HCT116 (cell line): ENCODE measurements around the gene RFTN1. TPM values are rescaled to one million over a fixed set of nuclear protein-coding genes. Genes with fewer than 3 reads are reported as not detected.

Experiments
- ATAC-seq: fragments of 200-7000 bp; cut with Tn5 transposase; 2 replicates; pipeline ENCODE4 v1.9.1; 2020; ENCODE audit warnings: mild to moderate bottlenecking, moderate library complexity
- BruUV-seq: library from RNA; stranded (reverse); fragments of 400-500 nt; replicated peaks from 2 replicates; lab custom pipeline; 2021; lab: Mats Ljungman, UMichigan
- CTCF ChIA-PET: fragments of 300-600 bp; sonication (Branson Sonifier 250); formaldehyde crosslinking; loops from one replicate; lab custom pipeline; 2021; ENCODE audit warnings: antibody characterized with exemption; lab: Charles Lee
- POLR2A ChIA-PET: fragments of 300-600, 350-600 bp; sonication (Branson Sonifier 250); formaldehyde crosslinking; loops from one replicate; lab custom pipeline; 2021; ENCODE audit warnings: antibody characterized with exemption; lab: Charles Lee
- RAD21 ChIA-PET, 2 experiments: fragments of 300-600 bp; sonication (Branson Sonifier 250); formaldehyde crosslinking; loops; one replicate each; lab custom pipeline; 2023; ENCODE audit warnings: low total read pairs in 2 of 2; ENCODE audit not compliant: uncharacterized antibody in 2 of 2, unreplicated experiment in 2 of 2, low non-redundant PET in 1 of 2; lab: Charles Lee
- DNase-seq: peaks from one replicate; pipeline ENCODE4 v3.0.0-alpha.2; 2010; ENCODE audit warnings: low read depth, low spot score
- H2AFZ ChIP-seq: fragments of 200-600 bp; shearing (Covaris generic), sonication (generic); 2 replicates; pipeline ENCODE4 v1.6.1; 2017; ENCODE audit warnings: low read depth, mixed run types, mixed read lengths, antibody characterized with exemption, low read length; ENCODE audit not compliant: poor library complexity, severe bottlenecking
- H3K27ac ChIP-seq: 2 replicates; pipeline ENCODE4 v1.5.1; 2012; ENCODE audit warnings: low read depth, low read length
- H3K27me3 ChIP-seq: fragments of 200-600 bp; sonication (generic); 2 replicates; pipeline ENCODE4 v1.6.1; 2016; ENCODE audit warnings: mixed run types, low read length, mixed read lengths; ENCODE audit not compliant: insufficient read depth
- H3K36me3 ChIP-seq, 2 experiments: fragments of 200-500 bp in 1 of 2; fragments of 200-600 bp in 1 of 2; sonication (Bioruptor generic) in 1 of 2; sonication (generic) in 1 of 2; 2 replicates each; pipeline versions ENCODE4 v1.5.1 to v1.6.1; 2014 to 2016; ENCODE audit warnings: low read length in 2 of 2, inconsistent platforms in 1 of 2, mixed read lengths in 1 of 2, mixed run types in 1 of 2; ENCODE audit not compliant: insufficient read depth in 2 of 2, control insufficient read depth in 1 of 2
- H3K4me1 ChIP-seq, 2 experiments: fragments of 200-600 bp in 1 of 2; sonication (generic) in 1 of 2; 2 replicates each; pipeline versions ENCODE4 v1.5.1 to v1.6.1; 2012 to 2017; ENCODE audit warnings: low read length in 2 of 2, inconsistent platforms in 1 of 2, mild to moderate bottlenecking in 1 of 2, mixed read lengths in 1 of 2, mixed run types in 1 of 2, moderate library complexity in 1 of 2; ENCODE audit not compliant: insufficient read depth in 2 of 2, control insufficient read depth in 1 of 2
- H3K4me2 ChIP-seq: fragments of 200-600 bp; sonication (generic); 2 replicates; pipeline ENCODE4 v1.6.1; 2017; ENCODE audit warnings: mixed run types, low read length, mixed read lengths
- H3K4me3 ChIP-seq, 2 experiments: fragments of 200-600 bp in 1 of 2; sonication (generic) in 1 of 2; replicated peaks in 1 of 2; 2 replicates each; pipeline ENCODE4 v1.5.1; 2011 to 2016; ENCODE audit warnings: low read length in 2 of 2, control low read depth in 1 of 2, low read depth in 1 of 2, mild to moderate bottlenecking in 1 of 2, mixed read lengths in 1 of 2, mixed run types in 1 of 2
- H3K79me2 ChIP-seq: fragments of 200-600 bp; sonication (generic); 2 replicates; pipeline ENCODE4 v1.6.1; 2017; ENCODE audit warnings: mild to moderate bottlenecking, mixed run types, low read length, moderate library complexity, mixed read lengths; ENCODE audit not compliant: insufficient read depth
- H3K9ac ChIP-seq: fragments of 200-600 bp; sonication (generic); 2 replicates; pipeline ENCODE4 v1.6.1; 2016; ENCODE audit warnings: low read length, mixed read lengths
- H3K9me2 ChIP-seq: fragments of 200-600 bp; sonication (generic), shearing (Covaris generic); 2 replicates; pipeline ENCODE4 v1.6.1; 2017; ENCODE audit warnings: mixed run types, mild to moderate bottlenecking, moderate library complexity; ENCODE audit not compliant: insufficient read depth
- H3K9me3 ChIP-seq, 2 experiments: fragments of 200-500 bp in 1 of 2; fragments of 200-600 bp in 1 of 2; sonication (Bioruptor generic) in 1 of 2; sonication (generic) in 1 of 2; 2 replicates each; pipeline ENCODE4 v1.6.1; 2014 to 2017; ENCODE audit warnings: low read length in 2 of 2, mixed read lengths in 2 of 2, inconsistent platforms in 1 of 2, low read depth in 1 of 2, mild to moderate bottlenecking in 1 of 2, mixed run types in 1 of 2, moderate library complexity in 1 of 2; ENCODE audit not compliant: control insufficient read depth in 1 of 2, insufficient read depth in 1 of 2
- H4K20me1 ChIP-seq: fragments of 200-600 bp; sonication (generic), shearing (Covaris generic); 2 replicates; pipeline ENCODE4 v1.6.1; 2017; ENCODE audit warnings: mixed run types, mild to moderate bottlenecking, moderate library complexity; ENCODE audit not compliant: insufficient read depth
- EZH2phosphoT487 ChIP-seq: fragments of 200-600 bp; IDR thresholded peaks from 2 replicates; pipeline ENCODE4 v1.6.1; 2018; ENCODE audit warnings: antibody characterized with exemption, borderline replicate concordance
- FOSL1 ChIP-seq: IDR thresholded peaks from 2 replicates; pipeline ENCODE4 v1.6.1; 2012; ENCODE audit warnings: low read depth
- POLR2AphosphoS5 ChIP-seq: IDR thresholded peaks from 2 replicates; pipeline ENCODE4 v1.6.1; 2011; ENCODE audit warnings: mild to moderate bottlenecking, low read depth, low read length, moderate library complexity
- SRF ChIP-seq: IDR thresholded peaks from 2 replicates; pipeline ENCODE4 v1.6.1; 2012; ENCODE audit warnings: low read depth
- TCF7L2 ChIP-seq: IDR thresholded peaks from 2 replicates; pipeline ENCODE4 v1.7.0; 2011; ENCODE audit warnings: borderline replicate concordance, inconsistent platforms; ENCODE audit not compliant: insufficient read depth, insufficient read length; ENCODE audit errors: extremely low read depth
- intact Hi-C: fragments of 100-400 bp; cut with micrococcal nuclease; formaldehyde crosslinking; loops from 2 replicates; pipeline ENCODE4 v1.10.0; 2022
- total RNA-seq: library from RNA; stranded (reverse); gene quantifications from one replicate; pipeline ENCODE4 v1.2.1, GENCODE V29; 2021; ENCODE audit not compliant: unreplicated experiment
- TF ChIP-seq, protein P1 (sequence below): IDR thresholded peaks from 2 replicates; pipeline ENCODE4 v1.6.1; 2012
- TF ChIP-seq, protein P2 (sequence below): IDR thresholded peaks from 2 replicates; pipeline ENCODE4 v1.6.1; 2012

The RFTN1 gene
- total RNA-seq, 1 experiment from 2014 or later: 3.9 TPM

DNA sequence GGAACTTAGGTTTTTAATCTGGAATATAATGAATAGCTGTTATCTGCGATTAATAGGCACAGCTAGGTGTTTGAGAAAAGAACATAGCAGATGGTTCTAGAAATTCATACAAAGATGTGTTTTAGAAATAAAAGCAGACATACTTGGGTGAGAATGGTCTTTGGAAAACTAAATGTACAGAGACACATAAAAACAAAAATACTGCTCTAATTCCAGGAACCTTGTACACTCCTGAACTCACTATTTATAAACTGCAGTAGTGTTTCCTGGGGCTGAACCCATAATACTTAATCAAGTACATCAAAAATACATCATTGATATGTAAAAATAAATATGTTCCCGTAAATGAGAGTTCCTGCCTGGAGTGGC lies 143.0 kb downstream of the RFTN1 start (continued):
- TF ChIP-seq, protein P1, sequence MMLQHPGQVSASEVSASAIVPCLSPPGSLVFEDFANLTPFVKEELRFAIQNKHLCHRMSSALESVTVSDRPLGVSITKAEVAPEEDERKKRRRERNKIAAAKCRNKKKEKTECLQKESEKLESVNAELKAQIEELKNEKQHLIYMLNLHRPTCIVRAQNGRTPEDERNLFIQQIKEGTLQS: no peak
- no peak for TF ChIP-seq TCF7L2
- no peak for TF ChIP-seq FOSL1
- TF ChIP-seq EZH2phosphoT487: no peak
- no peak for TF ChIP-seq SRF

DNA sequence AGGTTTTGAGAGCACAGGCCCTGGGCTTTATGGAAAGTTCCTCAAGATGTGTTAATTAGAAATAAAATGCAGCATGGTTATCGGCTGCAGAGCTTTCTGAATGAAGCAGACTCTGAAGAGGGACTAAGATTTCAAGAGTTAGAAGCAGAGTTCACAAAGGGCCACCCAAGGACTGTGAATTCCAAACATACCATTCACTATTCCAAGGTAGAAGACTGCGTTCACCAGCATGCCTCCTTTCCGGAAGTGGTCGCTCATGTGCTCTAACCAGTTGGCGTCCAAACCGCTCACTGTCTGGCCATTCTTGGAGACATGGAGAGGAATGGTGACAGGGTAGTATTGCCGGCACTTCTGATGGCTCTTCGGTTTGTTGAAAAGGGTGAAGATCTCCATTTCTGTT lies 143.6 kb downstream of the RFTN1 start:
- H3K4me1 ChIP-seq: peaks cover 6 to 15% of the 10 kb centered on the region in 2 experiments; a peak in 3 of 4 replicates
- DNase-seq (no peak), ATAC-seq (no peak)
- no peak overlapping the region for H3K27ac ChIP-seq
- 0 out of 2 replicates have a peak overlapping the region, but pooled peaks have one; percentile 3 for H3K4me2 ChIP-seq
- ChIA-PET POLR2A (no interaction called here), CTCF (no interaction called here), RAD21 (no interaction called here)
- no TSS peak for BruUV-seq
- no peaks in the 10 kb centered on the region for H3K9me3 ChIP-seq
- no peaks in the 10 kb centered on the region for H3K79me2 ChIP-seq
- H3K9ac ChIP-seq: no peak overlapping the region
- intact Hi-C loops: no loop called here
- no peak overlapping the region for H3K4me3 ChIP-seq
- no peaks in the 10 kb centered on the region for H4K20me1 ChIP-seq
- TF ChIP-seq, protein P1: no peak
- no peak for TF ChIP-seq FOSL1
- no peaks in the 10 kb centered on the region for H3K36me3 ChIP-seq
- no peaks in the 10 kb centered on the region for H3K9me2 ChIP-seq
- H2AFZ ChIP-seq: no peak overlapping the region
- no peaks in the 10 kb centered on the region for H3K27me3 ChIP-seq

DNA sequence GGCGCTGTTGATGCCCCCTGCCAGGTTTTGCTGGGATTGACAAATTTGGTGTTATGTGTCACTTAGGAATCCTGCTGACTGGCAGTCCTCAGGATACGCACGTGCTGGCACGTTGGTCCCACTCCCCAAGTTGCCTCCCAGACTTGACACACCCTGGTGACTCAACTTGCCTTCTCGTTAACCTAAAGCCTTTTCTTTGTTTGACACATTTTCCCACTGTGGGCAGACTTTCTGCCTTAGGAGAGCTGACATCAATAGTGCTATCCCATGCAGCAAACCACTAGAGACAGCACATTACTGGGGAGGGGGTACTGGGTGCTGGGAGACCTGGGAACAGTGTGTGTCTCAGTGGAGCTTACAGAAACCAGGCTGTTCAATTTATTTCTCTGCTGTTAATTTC lies 144.2 kb downstream of the RFTN1 start:
- intact Hi-C loops: no loop called here
- no peak overlapping the region for H3K9ac ChIP-seq
- BruUV-seq: no TSS peak
- CTCF ChIA-PET: no interaction called here
- no peak overlapping the region for H3K4me3 ChIP-seq
- peaks cover 6 to 15% of the 10 kb centered on the region in 2 experiments; a peak in 3 of 4 replicates for H3K4me1 ChIP-seq
- no peaks in the 10 kb centered on the region for H3K79me2 ChIP-seq
- ATAC-seq: no peak
- H3K9me2 ChIP-seq: no peaks in the 10 kb centered on the region
- POLR2A ChIA-PET: no interaction called here
- RAD21 ChIA-PET: no interaction called here
- TF ChIP-seq, protein P2, sequence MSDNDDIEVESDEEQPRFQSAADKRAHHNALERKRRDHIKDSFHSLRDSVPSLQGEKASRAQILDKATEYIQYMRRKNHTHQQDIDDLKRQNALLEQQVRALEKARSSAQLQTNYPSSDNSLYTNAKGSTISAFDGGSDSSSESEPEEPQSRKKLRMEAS: 0 out of 2 replicates have a peak, but pooled peaks have one; percentile 15
- TF ChIP-seq POLR2AphosphoS5: no peak
- TF ChIP-seq, all 23 proteins: peak for 1
- no peaks in the 10 kb centered on the region for H4K20me1 ChIP-seq
- H3K9me3 ChIP-seq: no peaks in the 10 kb centered on the region
- no peak overlapping the region for H2AFZ ChIP-seq
- H3K27me3 ChIP-seq: no peaks in the 10 kb centered on the region
- H3K36me3 ChIP-seq: no peaks in the 10 kb centered on the region
- no peak overlapping the region for H3K27ac ChIP-seq
- H3K4me2 ChIP-seq: 0 out of 2 replicates have a peak overlapping the region, but pooled peaks have one; percentile 3
- no peak for DNase-seq
